CD1c-positive myeloid dendritic cell (primary cell): ENCODE data around the gene HOXD4.

Experiments used
- DNase-seq: peaks from one replicate; pipeline ENCODE4 v3.0.0-alpha.2; 2016; ENCODE audit errors: extremely low spot score

Gene HOXD4

GRCh38 chr2:176187899-176188773 is 36.8 kb downstream of the HOXD4 start, which contains the start of gene HOXD1:
HOXD1 (plus strand) TSS chr2:176188668; CDS start chr2:176188802, 134 bp downstream.
- no peak for DNase-seq

- DNase-seq: no peak
Observed at GRCh38 chr2:176188774-176189680, 37.7 kb downstream of the HOXD4 start.

- DNase-seq: no peak
Observed at GRCh38 chr2:176189681-176190641, 38.6 kb downstream of the HOXD4 start.

GRCh38 chr2:176192351-176192750 is 41.0 kb downstream of the HOXD4 start:
- DNase-seq: no peak

GRCh38 chr2:176193048-176193447 is 41.7 kb downstream of the HOXD4 start:
- DNase-seq: no peak

- no peak for DNase-seq
Observed at GRCh38 chr2:176199902-176200301, 48.6 kb downstream of the HOXD4 start.

GRCh38 chr2:176200971-176201370 is 49.6 kb downstream of the HOXD4 start:
- DNase-seq: no peak

GRCh38 chr2:176202491-176202890 is 51.1 kb downstream of the HOXD4 start:
- no peak for DNase-seq
